ENCODE data around the gene GPR17. TPM values are rescaled to one million over a fixed set of nuclear protein-coding genes. Genes with fewer than 3 reads are reported as not detected.

GPR17 gene
- total RNA-seq, 1 donor = not detected

- no peak for DNase-seq (ENCODE audit: low read depth in 2 of 3, low spot score in 2 of 3)
These were observed 5.6 kb upstream of the GPR17 start for GRCh38 chr2:127640082-127641072.

GRCh38 chr2:127641133-127641532 is 4.8 kb upstream of the GPR17 start:
- DNase-seq (ENCODE audit: low read depth in 2 of 3, low spot score in 2 of 3) = no peak

DNA sequence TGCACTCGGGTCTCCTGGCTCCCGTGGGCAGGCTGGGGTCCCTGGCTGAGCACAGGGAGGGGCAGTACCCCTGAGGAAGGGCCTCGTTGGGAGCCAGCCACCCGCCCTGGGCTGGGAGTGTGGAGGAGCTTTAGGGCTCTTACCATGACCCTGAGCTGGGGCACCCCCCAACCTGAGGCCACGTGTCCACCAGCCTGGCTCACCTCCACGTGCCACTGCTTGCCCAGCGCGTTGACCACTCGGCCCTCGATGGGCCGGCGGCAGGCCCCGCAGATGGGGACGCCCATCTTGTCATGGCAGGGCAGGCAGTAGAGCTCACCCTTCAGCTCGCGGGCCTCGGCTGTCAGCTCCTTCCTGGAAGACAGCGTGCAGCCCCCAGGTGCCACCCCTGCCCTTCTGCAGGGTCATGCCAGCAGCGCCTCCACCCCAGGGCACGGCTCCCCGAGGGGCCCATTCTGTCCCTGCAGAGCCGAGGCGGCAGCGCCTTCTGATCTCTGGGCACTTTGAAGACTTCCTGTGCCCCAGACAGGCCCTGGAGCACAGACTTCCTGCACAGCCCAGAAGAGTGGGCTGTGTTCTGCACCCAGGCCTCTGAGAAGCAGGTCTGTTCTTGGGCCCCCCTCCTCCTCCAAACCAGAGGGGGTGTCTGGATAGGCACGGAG is 4.0 kb upstream of the GPR17 start:
- DNase-seq (ENCODE audit: low read depth in 2 of 3, low spot score in 2 of 3) = peak in 2 of 3 donors; percentile 28 to 59

DNA sequence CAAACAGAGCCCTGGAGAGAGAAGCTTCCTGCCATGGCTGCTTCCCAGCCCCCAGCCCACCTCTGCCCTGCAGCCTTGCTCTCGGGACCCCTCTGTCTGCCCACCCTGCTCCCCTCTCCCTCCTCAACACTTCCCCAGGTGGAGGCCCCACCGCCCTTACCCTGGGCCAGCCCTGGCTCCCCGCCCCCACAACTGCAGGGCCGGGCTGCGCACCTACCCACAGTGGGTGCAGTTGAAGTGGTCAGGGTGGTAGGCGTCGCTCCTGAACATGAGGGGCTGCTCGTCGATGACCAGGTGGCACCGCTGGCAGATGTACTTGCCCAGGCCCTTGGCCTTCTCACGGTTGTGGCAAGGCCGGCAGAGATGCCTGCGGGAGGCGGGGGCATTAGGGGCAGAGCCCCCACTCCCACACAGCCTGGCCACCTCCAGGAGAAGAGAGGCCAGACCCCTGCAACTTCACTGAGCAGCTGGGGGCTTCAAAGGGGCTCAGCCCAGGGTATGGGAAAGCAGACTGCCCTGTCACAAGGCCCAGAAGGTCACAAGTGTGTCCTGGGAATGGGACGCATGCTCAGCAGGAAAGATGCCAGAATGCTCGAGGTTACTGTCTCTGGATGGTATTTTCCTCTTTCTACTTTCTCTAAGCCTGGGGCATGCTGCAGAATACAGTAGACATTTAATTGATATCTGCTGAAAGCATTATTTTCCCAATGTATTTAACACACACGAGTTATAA is 3.1 kb upstream of the GPR17 start:
- DNase-seq (ENCODE audit: low read depth in 2 of 3, low spot score in 2 of 3) = no peak

GRCh38 chr2:127643439-127644065 is 2.4 kb upstream of the GPR17 start:
- DNase-seq (ENCODE audit: low read depth in 2 of 3, low spot score in 2 of 3) = no peak

GRCh38 chr2:127644066-127645025 is 1.6 kb upstream of the GPR17 start:
- no peak for DNase-seq (ENCODE audit: low read depth in 2 of 3, low spot score in 2 of 3)

DNA sequence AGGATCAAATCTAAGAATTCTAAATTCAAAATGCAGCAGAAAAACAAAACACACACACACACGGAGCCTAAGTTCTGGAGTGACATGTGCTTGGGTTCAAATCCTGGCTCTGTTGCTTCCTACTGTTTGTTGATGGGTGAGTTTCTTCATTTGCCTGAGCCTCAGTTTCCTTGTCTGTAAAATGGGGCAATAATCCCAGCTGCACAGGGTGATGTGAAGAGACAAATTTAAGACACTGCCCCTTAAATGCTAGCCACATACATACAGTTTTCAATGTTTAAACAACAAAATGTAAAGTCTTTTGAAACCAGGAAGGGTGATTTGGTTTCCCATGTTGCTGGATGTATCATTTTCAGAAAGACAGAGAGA is 943 bp upstream of the GPR17 start:
- DNase-seq (ENCODE audit: low read depth in 2 of 3, low spot score in 2 of 3) = no peak

- DNase-seq (ENCODE audit: low read depth in 2 of 3, low spot score in 2 of 3) = peak in 1 of 3 donors; percentile 37
These were observed 711 bp downstream of the GPR17 start for GRCh38 chr2:127646487-127647241.

DNA sequence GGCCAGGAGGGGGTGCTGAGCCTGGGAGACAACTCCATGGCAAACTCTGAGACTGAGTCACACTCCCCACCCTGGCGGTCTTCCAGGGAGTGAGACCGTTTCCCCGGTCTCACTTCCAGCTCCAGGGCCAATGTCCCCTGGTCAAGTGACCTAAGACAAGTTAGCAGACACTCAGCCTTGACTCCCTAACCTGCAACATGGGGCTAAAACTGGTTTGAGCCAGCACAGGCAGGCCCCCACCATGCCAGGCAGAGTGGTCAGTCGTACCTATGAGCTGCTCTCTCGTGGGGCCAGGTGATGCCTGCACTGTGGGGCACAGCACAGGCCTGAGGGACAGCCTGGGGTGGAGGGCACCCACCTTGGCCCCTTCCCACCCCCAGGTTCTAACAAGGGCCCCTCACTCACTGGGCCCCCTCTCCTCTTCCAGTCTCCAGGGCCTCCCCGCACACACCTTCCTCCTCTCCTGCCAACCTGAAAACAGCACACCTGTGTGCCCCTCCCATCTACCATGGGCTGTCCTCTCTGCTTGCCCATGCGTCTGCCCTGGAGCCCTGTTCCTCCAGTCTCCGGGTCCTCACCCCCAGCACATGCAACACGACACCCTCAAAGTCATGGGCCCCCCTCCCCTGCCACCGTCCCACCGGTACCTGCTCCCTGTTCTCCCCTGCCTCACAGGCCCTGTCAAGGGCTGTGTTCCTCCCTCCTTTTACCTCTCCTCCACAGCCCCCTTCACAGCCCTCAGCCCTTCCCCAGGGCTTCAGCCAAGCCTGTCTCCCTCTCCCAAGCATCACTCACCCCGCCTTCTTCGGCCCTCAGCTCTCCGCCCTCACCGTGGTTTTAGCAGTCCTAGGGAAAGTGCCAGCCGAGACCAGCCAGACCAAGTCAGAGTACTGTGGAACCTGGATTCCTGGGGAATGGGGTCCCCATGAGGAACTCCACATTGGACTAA is 1.6 kb downstream of the GPR17 start:
- no peak for DNase-seq (ENCODE audit: low read depth in 2 of 3, low spot score in 2 of 3)

GRCh38 chr2:127648321-127648720 is 2.4 kb downstream of the GPR17 start:
- no peak for DNase-seq (ENCODE audit: low read depth in 2 of 3, low spot score in 2 of 3)

GRCh38 chr2:127649100-127649611 is 3.2 kb downstream of the GPR17 start:
- peak in 1 of 3 donors; percentile 34 for DNase-seq (ENCODE audit: low read depth in 2 of 3, low spot score in 2 of 3)

GRCh38 chr2:127649684-127650040 is 3.7 kb downstream of the GPR17 start:
- peak; percentile 71 to 86 (median 72) for DNase-seq (ENCODE audit: low read depth in 2 of 3, low spot score in 2 of 3)

DNA sequence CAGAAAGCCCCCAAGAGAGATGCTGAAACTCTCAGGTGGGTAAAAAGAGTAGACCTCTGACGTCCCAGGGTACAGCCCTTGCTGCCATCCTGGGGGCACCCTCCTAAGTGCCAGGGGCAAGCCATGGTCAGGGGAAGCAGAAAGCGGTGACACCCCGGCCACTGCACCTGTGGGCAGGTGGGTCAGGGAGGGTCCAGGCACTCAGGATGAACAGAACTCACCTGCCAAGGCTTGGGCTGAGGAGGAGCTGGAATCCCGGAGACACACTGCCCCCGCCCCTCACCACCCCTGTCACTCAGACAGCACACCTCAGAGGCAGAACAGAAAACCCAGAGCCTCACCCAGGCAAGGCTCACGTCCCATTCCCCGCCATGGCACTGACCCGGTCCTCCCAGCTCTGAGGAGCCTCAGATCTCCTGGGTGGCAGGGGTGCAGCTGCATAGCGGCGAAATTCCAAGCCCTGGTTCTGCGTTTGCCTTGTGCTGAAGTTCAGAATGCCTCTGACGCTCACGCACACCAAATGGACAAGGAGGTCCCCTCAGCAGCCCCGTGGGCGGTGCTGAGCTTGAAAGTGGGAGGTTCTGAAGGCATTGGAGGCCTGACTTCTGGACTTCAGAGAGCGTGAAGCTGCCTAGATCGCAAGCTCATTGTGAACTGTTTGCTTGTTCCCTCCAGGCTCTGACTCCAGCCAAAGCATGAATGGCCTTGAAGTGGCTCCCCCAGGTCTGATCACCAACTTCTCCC is 4.3 kb downstream of the GPR17 start:
- DNase-seq (ENCODE audit: low read depth in 2 of 3, low spot score in 2 of 3) = no peak

GRCh38 chr2:127650785-127651380 is 4.9 kb downstream of the GPR17 start:
- no peak for DNase-seq (ENCODE audit: low read depth in 2 of 3, low spot score in 2 of 3)

DNA sequence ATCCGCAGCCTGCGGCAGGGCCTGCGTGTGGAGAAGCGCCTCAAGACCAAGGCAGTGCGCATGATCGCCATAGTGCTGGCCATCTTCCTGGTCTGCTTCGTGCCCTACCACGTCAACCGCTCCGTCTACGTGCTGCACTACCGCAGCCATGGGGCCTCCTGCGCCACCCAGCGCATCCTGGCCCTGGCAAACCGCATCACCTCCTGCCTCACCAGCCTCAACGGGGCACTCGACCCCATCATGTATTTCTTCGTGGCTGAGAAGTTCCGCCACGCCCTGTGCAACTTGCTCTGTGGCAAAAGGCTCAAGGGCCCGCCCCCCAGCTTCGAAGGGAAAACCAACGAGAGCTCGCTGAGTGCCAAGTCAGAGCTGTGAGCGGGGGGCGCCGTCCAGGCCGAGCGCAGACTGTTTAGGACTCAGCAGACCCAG is 5.4 kb downstream of the GPR17 start:
- DNase-seq (ENCODE audit: low read depth in 2 of 3, low spot score in 2 of 3) = no peak

GRCh38 chr2:127651971-127652550 is 6.1 kb downstream of the GPR17 start:
- peak in 1 of 3 donors; percentile 52 for DNase-seq (ENCODE audit: low read depth in 2 of 3, low spot score in 2 of 3)

All from hematopoietic multipotent progenitor cell (in vitro differentiated cells).